Daoy (cell line): Measurements from ENCODE around the gene TCHH. TPM values are rescaled to one million over a fixed set of nuclear protein-coding genes. Genes with fewer than 3 reads are reported as not detected.

ENCODE experiments used
- DNase-seq: peaks from one replicate; pipeline ENCODE4 v3.0.0-alpha.2; 2015; ENCODE audit warnings: low read depth
- total RNA-seq: library from RNA; depleted of rRNA; stranded (reverse); fragments of >200 nt; shearing (Covaris generic); gene quantifications from 2 replicates; pipeline ENCODE4 v1.2.3, GENCODE V29; 2014; rRNA removed

Gene TCHH
- total RNA-seq, 1 experiment from 2014 or later: 0.29 TPM

DNA sequence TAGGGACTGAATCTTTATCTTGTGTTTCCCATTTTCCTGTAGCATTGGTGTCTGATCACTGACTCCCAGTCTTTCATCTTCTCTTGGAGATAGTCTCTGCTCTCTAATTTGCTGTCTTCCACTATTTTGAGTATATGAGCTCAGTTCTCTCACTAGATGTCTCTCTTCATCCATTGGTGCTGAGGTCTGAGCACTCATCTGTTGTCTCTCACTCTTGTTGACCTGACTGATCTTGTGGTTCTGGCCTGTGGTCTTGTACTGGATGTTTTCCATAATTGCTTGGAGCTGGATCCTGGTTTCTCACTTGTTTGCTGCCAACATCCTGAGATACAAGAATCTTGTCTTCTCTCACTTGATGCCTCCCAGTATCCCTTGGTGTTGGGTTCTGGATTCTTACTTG is 53.3 kb downstream of the TCHH start:
- no peak for DNase-seq

Other genes with a start within 250 kb of the TCHH start
- gene THEM4, start 205.9 kb downstream of the TCHH start, total RNA-seq: 15.1 and 31.0 TPM in 2 replicates
- 68.5 and 77.3 TPM in 2 replicates for gene S100A10, start 121.6 kb downstream of the TCHH start, total RNA-seq
- 289 and 308 TPM in 2 replicates for gene S100A11, start 78.4 kb downstream of the TCHH start, total RNA-seq
- gene TCHHL1, start 26.4 kb downstream of the TCHH start, total RNA-seq: not detected in 2 replicates
- gene RPTN, start 43.8 kb upstream of the TCHH start, total RNA-seq: not detected in 2 replicates
- gene HRNR, start 108.7 kb upstream of the TCHH start, total RNA-seq: not detected in 2 replicates
- gene FLG, start 209.8 kb upstream of the TCHH start, total RNA-seq: 0.24 and 0.34 TPM in 2 replicates
- gene FLG2, start 244.6 kb upstream of the TCHH start, total RNA-seq: not detected in 2 replicates